Subcutaneous adipose tissue (tissue), 4 donors: ENCODE measurements around the gene SPINK1. TPM values are rescaled to one million over a fixed set of nuclear protein-coding genes. Genes with fewer than 3 reads are reported as not detected.

Experiments used
- CTCF ChIP-seq: fragments of 450-650 bp; IDR thresholded peaks from one replicate; pipeline ENCODE4 v1.5.1; 2016; ENCODE audit warnings: low read depth, mild to moderate bottlenecking, control low read depth, antibody characterized with exemption, moderate library complexity
- total RNA-seq, 4 donors: library from RNA; depleted of rRNA; stranded (reverse); fragments of >200 nt; gene quantifications; one replicate each; pipeline ENCODE4 v1.1.0, GENCODE V29; 2016

SPINK1 gene
- total RNA-seq, 4 donors from 2014 or later = not detected

- no peak for TF ChIP-seq CTCF
Observed at GRCh38 chr5:147869112-147869511, 37.6 kb upstream of the SPINK1 start.

DNA sequence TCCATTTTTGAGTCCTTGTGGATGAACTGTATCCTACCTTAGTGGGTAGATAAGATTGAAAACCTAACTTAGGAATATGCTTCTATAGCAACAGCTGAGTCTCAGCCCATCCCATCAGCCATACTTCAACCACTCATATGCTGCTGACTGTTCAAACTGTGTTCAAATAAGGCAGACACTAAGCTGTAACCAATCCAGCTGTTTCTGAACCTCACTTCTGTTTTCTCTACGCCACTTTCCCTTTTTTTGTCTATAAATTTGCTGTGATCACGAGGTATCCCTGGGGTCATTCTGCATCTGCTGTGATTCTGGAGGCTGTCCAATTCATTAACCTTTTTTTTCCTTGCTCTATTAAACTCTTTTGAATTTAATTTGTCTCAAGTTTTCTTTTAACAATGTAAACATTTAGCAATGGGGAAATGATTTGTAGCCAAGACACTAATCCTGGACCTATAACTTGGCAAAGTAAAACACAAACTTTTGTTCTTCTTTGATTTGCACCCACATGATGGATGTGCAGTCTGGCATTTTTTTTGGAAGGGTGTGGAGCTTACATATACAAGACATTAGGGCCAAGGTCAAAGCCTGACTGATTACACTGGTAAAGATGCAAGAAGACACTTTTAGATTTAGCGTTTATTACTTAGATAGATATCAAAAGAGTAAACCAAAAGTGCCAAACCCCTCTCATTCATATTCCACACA is 32.1 kb upstream of the SPINK1 start:
- no peak for TF ChIP-seq CTCF

DNA sequence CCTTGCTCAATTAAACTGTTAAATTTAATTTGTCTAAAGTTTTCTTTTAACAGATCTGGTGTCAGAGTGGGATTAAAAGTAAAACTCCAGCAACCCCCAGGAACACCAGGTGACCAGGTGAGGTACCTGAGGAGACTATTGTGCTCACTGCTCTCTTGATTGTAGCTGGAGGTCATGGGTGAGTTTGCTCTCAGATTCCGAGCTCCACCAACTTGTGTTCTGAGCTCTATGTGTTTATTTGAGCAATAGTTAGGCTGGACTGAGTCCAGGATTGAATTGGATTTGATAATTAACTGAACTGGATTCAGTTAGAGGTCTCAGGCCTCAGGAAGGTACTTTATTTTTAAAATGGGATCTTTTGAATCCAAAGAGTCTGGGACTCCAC is 29.2 kb upstream of the SPINK1 start:
- no peak for TF ChIP-seq CTCF

DNA sequence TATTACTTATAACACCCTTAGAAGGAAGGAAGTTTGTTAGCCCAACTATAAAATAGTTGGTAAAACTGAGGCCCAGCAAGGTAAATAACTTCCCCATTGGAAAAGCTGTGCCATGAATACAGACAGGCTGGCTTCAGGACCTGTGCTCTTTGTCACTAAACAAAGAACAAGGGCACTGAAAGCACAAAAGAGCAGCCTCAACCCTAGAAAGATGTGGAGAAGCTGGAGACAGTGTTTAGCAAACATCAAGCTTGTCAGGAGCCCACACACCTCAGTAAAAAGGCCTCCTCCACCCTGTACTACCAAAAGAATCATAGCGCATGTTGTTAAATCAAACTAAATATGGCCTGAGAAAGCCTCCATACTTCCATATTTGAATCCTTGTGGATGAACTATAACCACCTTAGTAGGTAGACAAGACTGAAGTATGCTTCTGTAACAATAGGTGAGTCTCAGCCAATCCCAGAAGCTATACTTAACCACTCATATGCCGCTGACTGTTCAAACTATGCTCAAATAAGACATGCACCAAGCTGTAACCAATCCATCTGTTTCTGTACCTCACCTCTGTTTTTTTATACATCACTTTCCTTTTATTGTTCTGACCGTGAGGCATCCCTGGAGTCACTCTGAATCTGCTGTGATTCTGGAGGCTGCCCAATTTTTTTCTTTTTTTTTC is 28.6 kb upstream of the SPINK1 start:
- TF ChIP-seq CTCF = no peak

GRCh38 chr5:147858565-147858964 is 27.1 kb upstream of the SPINK1 start:
- no peak for TF ChIP-seq CTCF

DNA sequence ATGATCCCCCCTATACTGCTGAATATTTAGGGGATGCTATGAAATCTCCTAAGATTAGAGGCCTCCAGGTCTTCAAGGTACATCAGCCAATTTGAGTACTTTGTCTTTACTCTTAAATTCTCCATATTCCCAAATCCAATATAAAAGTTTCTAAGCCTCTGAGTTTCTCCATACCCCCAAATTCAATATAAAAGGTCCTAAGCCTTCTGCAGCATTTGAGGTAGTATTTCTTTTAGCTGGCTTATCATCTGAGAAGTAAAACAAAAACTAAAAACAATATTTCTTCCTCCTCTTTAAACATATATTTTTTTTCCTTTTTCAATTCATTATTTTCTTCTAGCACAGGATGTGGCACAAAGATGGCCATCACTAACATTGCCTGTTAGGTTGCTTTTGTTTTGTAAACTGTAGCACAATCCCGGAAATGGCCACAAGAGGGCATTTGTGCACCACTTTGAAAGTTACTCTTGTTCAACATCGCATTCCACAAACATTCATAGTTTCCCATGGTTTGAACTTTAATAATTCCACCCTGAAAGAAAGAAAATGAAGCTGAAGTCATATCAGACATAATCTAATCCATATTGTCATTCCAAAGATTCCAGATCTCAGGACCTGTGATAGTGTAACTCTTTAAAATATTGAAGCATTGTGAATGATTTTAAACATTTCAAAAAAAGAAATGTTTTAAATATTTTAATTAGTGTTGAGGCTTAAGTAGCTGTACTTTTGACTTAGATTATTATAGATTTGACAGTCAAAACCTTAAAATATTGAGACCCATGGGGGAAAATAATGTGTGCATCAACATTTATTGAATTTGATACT is 26.0 kb upstream of the SPINK1 start:
- TF ChIP-seq CTCF = no peak

GRCh38 chr5:147856801-147857200 is 25.3 kb upstream of the SPINK1 start:
- TF ChIP-seq CTCF = no peak
